Sigmoid colon (tissue), 4 donors: ENCODE data around the gene ABCA13.

Experiments
- CTCF ChIP-seq, 4 experiments: fragments of 450-650 bp in 3 of 4; fragments of 200-600 bp in 1 of 4; IDR thresholded peaks; one replicate each; pipeline ENCODE4 v1.5.1; 2016 to 2019; ENCODE audit warnings: antibody characterized with exemption in 4 of 4, mild to moderate bottlenecking in 3 of 4, moderate library complexity in 2 of 4
- POLR2A ChIP-seq, 2 donors: fragments of 450-650 bp; IDR thresholded peaks; one replicate each; pipeline ENCODE4 v1.6.1; 2016; ENCODE audit warnings: antibody characterized with exemption in 2 of 2, mild to moderate bottlenecking in 2 of 2, moderate library complexity in 2 of 2
- POLR2AphosphoS5 ChIP-seq, 4 donors: sonication (generic); formaldehyde crosslinking; IDR thresholded peaks; one replicate each; pipeline ENCODE4 v1.6.1; 2017; ENCODE audit warnings: antibody characterized with exemption in 4 of 4

- no peak for TF ChIP-seq CTCF (IDR thresholded peaks at IDR 0.05)
- TF ChIP-seq POLR2AphosphoS5 (IDR thresholded peaks at IDR 0.05) = no peak
- TF ChIP-seq POLR2A (IDR thresholded peaks at IDR 0.05) = no peak
These were observed 256.4 kb downstream of the ABCA13 start for GRCh38 chr7:48427671-48428070.
